Hypothalamus (tissue), 51 donors: ENCODE measurements around the gene NAA80.

ENCODE experiments used
- DNase-seq, 51 donors: peaks; one replicate each; lab custom pipeline; 2025; lab: John Stamatoyannopoulos, UW

Gene NAA80

DNA sequence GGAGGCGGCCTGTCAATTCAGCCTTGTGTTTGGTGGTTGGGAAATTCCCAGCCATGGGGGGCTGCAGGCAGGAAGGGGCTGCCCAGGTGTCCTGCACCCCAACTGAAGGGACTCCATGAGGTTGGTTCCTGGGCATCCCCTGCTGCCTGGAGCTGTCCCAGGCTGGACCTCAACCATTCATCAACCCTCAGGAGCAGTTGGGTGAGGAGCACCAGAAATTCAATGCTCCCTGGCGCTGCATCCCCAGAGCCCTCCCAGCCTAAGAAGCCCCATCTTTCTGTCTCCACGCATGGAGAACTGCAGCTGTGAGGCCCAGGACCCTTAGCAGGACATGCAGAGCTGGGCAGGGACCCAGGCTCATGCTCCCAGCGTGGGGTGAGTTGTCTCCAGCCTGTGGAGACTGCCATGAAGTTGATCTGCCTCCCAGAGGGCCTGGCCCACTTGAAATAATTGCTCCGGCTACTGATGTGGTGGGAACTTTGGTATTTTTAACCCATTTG is 38.2 kb downstream of the NAA80 start:
- peak in 4 of 51 donors; percentile 45 to 83 (median 54) for DNase-seq

DNA sequence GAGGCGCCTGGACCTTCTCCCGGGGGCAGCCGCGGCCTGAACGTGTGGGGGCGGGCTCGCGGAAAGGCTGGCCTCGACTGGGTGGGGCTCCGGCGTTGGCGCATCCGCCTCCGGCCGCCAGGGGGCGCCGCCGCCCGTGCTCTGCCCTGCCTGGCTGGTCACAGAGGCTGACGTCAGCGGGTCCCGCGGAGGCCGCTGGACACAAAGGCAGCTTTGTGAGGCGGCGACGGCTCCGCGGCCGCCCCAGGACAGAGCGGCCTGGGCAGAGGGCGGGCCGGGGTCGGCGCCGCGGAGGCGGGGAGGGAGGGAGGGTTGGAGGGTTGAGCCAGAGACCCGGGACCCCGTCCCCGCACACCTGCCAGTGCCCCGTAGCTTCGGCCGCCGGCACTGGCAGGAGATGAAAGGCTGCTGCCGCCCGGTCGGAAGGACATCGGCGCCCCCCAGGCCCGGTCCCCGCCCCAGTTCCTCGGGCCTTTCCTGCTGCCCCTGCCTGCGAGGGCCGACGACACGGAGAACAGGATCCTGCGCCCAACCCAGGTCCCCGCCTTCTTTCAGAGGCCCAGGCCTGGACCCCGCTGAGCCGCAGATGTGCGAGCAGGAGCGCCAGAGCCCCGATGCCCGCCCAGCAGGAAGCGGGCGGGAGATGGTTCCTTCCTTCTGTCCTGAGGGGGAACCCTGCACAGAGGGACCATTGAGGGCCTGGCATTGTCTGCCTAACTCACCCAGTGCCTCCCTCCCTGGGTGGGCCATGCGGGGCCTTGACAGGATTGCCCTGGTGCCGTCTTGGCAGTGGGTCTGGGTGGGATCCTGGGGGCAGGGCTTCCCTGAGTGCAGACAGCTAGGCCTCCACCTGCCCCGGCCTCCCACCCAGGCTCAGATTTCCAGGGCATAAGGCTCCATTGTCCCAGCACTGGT is 38.9 kb downstream of the NAA80 start:
- DNase-seq, result peak; percentile 66 to 99 (median 93)

DNA sequence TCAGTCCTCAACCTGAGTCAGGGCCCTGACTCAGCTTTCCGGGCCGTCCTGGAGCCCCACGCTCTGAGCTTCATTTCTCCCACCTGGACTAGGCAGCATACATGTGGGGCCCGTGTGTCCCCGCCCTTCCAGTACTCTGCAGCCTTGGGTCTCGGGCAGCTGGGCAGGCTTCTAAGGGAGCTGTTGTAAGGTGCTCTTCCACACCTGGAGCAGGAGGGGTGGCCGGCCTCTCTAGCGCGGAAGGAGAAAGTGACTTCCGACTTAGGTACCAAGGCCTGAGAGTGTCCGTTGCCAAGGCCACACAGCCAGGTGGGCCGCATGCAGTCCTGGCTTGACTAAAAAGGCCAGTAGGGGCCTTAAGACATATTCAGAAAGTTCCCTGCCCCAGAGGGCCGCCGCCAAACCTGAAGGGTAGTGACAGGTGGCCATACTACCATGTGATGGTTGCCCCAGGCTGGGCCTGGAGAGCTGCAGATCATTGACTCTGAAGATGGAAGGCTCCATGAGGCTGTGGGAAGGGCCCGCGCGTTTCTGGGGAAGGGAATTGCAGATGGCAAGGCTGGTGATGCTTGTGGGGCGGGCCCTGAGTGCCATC is 39.7 kb downstream of the NAA80 start:
- DNase-seq, result no peak

DNA sequence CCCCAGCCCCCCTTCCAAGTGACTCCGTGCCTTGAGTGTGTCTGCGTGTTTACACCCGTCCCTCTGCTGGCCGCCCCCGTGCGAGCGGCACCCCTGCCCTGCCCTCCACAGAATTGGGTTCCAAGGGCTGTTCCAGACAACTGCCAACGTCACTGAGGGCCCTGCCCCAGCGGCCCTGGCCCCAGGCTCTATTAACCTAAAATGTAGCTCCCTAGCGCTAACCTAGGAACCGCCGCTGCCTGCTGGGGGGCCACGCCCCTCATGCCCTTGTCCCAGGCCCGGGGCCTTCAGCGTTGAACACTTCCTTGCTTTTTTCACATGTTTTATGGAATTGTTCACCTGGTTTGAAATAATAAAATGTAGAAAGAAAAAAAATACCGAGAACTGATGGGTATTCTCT is 40.2 kb downstream of the NAA80 start:
- DNase-seq, result peak in 3 of 51 donors; percentile 24 to 32 (median 25)

DNA sequence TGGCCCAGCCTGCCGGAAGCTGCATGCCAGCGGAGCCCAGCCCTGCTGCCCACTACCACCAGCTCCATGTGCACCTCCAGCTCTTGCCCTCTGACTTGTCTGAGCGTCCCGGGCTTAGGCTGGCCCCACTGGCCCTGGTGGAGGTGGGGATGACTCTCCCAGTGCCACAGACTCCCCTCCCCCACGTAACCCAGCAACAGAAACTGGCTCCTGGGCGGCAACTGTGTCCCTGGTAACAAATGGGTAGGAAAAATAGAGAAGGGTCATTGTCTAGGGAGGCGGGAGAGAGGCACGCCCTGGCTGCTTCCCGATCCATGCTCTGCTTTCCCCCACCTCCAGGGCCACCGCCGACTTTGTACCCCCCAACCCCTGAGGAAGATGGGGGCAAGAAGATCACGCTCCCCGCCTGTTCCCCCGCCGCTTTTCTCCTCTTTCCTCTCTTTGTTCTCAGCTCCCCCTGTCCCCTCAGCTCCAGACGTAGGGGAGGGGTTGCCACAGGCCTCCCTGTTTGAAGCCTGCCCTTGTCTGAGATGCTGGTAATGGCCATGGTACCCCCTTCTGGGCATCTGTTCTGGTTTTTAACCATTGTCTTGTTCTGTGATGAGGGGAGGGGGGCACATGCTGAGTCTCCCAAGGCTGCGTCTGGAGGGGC is 41.0 kb downstream of the NAA80 start:
- DNase-seq, result peak in 6 of 51 donors; percentile 23 to 48 (median 34)

DNA sequence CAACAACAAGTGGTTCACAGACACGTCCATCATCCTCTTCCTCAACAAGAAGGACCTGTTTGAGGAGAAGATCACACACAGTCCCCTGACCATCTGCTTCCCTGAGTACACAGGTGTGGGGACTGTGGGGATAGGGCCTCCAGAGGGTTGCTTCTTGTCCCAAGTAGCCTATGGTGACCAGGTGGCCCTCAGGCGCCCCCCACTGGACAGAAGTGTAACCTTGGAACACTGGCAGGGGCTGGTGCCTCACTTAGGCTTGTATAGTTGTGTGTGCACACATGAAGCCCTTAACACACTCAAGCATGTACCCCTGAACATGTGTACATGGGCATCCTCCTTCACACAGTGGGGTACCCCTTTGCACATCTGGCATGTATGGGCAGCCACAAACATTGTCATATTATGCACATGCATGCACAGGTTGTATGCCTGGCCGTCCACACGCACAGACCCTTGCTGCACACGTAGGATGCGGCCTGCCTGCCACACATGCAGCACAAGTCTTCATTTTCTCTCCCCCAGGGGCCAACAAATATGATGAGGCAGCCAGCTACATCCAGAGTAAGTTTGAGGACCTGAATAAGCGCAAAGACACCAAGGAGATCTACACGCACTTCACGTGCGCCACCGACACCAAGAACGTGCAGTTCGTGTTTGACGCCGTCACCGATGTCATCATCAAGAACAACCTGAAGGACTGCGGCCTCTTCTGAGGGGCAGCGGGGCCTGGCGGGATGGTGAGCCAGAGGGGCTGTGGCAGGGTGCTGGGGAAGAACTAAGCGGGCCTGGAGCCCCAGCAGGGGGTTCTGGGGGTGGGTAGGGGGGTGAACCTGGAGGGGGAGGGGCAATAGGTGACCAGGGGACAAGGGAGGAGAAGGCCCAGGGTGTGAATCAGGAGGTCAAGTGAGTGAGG is 42.0 kb downstream of the NAA80 start:
- peak in 10 of 51 donors; percentile 12 to 54 (median 24) for DNase-seq

DNA sequence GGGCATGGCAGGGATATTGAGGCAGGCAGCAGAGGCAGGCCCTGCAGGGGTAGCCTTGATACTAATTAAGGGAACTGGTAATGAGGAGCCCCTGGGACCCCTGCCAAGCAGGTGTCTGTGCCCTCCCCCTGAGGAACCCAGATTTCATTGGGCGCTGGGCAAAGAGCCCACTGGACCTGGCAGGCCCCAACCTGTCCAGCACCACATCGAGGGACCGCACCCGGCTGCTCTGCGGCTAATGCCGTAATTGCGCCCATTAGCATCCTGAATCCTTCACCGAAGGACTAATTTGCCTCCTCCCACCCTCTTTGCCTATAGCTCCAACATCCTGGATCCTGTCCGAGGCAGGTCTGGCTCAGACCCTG is 44.0 kb downstream of the NAA80 start:
- no peak for DNase-seq

DNA sequence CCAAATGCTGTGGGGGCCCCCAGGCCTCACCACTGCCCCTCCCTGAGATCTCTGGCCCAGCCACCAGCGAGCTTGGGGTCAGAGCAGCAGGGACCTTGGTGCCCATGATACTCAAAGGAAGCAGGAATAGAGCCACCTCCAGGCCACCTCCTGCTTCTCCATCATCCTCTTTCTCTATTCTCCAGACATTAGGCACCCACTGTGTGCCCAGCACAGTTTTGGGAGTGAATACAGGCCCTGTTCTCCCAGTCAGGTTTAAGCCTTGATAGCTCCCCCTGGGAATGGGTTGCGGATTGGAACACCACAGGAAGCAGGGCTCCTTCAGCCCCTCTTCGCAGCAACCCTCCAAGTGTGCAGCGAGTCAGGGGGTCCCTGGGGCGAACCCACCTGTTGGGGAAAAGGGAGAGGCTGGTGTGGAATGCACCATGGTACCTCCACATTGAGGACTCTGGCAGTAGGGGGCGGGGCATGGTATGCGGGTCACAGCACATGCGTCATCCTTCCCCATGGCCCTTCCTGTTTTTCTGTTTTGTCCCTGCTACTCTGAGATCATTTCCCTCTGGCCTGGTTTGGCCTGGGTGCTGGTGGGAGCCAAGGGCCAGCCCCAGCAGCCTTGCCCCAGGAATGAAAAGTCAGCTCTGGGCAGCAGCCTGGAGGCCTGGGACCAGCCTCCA is 44.5 kb downstream of the NAA80 start:
- peak in 8 of 51 donors; percentile 18 to 44 (median 21) for DNase-seq

DNA sequence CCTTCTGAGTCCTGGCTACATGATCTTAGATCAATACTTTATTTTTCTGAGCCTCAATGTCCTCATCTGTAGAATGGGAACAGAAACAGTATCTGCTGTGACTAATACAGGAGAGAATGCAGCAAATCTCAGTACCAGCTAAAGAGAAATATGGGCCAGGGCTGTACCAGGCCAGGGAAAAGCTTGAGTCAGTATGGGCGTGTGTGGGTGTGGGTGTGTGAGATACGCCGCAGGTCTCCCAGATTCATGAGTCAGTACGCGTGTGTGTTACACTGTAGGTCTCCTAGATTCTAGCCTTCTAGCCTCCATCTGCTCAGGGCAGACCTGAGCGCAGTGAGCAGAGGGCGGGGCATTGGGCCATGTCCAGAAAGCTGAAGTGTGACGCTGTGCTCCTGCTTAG is 48.0 kb downstream of the NAA80 start:
- peak in 1 of 51 donors; percentile 29 for DNase-seq

DNA sequence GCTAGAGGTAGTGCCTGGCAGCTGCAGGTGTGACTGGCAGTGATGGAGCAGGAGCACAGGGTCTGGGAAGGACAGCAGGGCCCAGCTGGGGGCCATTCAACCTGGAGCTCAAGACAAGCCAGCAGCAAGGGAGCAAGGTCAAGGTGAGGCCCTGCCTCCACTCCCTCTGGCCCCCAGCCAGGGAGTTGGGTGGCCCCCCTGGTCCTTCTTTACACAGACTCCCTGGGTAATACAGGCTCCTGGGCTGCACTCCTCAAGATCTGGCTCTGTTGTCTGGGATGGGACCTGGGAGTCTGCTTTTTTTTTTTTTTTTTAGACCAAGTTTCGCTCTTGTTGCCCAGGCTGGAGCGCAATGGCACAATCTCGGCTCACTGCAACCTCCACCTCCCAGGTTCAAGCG is 48.7 kb downstream of the NAA80 start:
- no peak for DNase-seq

DNA sequence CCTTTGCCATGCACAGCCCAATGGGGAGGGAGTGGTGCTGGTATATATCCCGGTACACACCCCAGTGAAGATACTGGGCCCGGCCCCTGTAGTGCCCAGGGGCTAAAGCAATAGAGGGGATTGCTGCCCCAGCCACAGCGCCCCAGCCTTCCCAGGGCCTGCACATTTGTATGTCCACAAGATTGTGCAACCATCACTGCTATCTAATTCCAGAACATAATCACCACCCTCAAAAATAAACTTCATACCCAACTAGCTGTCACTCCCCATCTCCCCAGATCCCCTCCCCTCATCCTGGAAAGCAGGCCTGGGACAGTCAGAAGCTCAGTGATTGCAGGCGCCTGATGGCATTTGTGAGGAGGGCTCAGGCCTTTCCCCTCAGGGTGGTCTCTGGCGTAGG is 49.7 kb downstream of the NAA80 start:
- DNase-seq, result no peak

DNA sequence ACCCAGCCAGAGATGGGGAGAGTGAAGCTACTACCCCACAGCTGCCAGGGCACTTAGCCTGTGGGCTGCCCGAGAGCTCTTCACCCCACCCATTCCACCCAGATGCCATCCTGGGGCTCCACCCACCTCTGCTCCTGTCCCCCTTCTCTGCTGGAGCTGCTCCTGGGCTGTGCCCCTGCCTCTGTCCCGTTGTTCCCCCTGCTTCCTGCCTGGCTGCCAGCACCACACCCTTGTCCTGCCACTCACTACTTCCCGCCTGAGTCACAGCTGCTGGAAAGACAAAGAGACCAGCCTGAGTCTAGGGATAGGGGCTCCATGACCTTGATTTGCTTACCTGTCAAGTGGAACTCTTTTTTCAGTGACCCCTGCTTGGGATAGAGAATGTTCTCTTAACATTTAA is 50.8 kb downstream of the NAA80 start:
- no peak for DNase-seq

DNA sequence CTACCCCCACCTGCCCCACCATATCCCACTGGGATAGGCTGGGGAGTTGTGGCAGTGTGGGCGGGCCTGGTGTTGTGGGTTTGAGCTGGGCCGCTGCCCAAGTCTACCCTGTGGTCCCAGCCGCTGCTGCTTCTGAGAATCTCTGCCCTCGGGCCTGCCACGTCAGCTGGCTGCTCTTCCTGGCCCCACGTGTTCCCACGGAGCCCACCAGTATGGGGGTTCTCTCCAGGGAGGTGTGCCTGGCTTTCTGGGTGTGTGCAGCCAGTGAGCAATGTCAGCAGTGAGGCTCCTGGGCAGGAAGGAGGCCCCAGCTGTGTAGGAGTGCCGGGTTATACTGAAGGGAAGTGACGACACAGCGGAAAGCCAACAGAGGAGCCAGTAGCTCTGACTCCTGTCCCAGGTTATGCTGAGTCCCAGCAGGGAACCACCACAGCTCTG is 52.7 kb downstream of the NAA80 start:
- peak in 2 of 51 donors; percentile 49 to 73 for DNase-seq
